ENCODE measurements around the gene PBX1.

PBX1 gene

GRCh38 chr1:164706606-164706987 lies 147.6 kb downstream of the PBX1 start:
- Histone ChIP-seq H3K36me3 (ENCODE audit: control insufficient read depth in 1 of 2, insufficient read depth in 2 of 2, low read length in 2 of 2) (no peaks in the 10 kb centered on the region), H3K9me3 (ENCODE audit: control insufficient read depth in 1 of 2, low read length in 2 of 2) (no peaks in the 10 kb centered on the region), H3K4me3 (ENCODE audit: low read depth in 1 of 2, low read length in 2 of 2) (no peak overlapping the region), H3K27ac (ENCODE audit: low read length) (peak overlapping the region; percentile 58), H3K27me3 (ENCODE audit: low read depth, low read length) (no peaks in the 10 kb centered on the region), H3K4me1 (ENCODE audit: control insufficient read depth in 1 of 2, insufficient read depth in 2 of 2, low read length in 2 of 2) (peaks cover 25 to 38% of the 10 kb centered on the region in 2 donors)

- peaks cover 31 to 49% of the 10 kb centered on the region in 2 donors for H3K4me1 ChIP-seq (ENCODE audit: control insufficient read depth in 1 of 2, insufficient read depth in 2 of 2, low read length in 2 of 2)
Measured at GRCh38 chr1:164707868-164708331, 148.9 kb downstream of the PBX1 start.

GRCh38 chr1:164708596-164708995 lies 149.6 kb downstream of the PBX1 start:
- Histone ChIP-seq H3K36me3 (ENCODE audit: control insufficient read depth in 1 of 2, insufficient read depth in 2 of 2, low read length in 2 of 2) (no peaks in the 10 kb centered on the region), H3K4me1 (ENCODE audit: control insufficient read depth in 1 of 2, insufficient read depth in 2 of 2, low read length in 2 of 2) (peaks cover 38 to 52% of the 10 kb centered on the region in 2 donors), H3K27me3 (ENCODE audit: low read depth, low read length) (no peaks in the 10 kb centered on the region), H3K27ac (ENCODE audit: low read length) (no peak overlapping the region), H3K4me3 (ENCODE audit: low read depth in 1 of 2, low read length in 2 of 2) (no peak overlapping the region), H3K9me3 (ENCODE audit: control insufficient read depth in 1 of 2, low read length in 2 of 2) (no peaks in the 10 kb centered on the region)

More at GRCh38 chr1:164707868-164708331, 148.9 kb downstream of the PBX1 start:
- Histone ChIP-seq H3K9me3 (ENCODE audit: control insufficient read depth in 1 of 2, low read length in 2 of 2) (no peaks in the 10 kb centered on the region), H3K27ac (ENCODE audit: low read length) (peak overlapping the region; percentile 58), H3K36me3 (ENCODE audit: control insufficient read depth in 1 of 2, insufficient read depth in 2 of 2, low read length in 2 of 2) (no peaks in the 10 kb centered on the region), H3K4me3 (ENCODE audit: low read depth in 1 of 2, low read length in 2 of 2) (no peak overlapping the region), H3K27me3 (ENCODE audit: low read depth, low read length) (no peaks in the 10 kb centered on the region)

GRCh38 chr1:164709126-164709525 lies 150.1 kb downstream of the PBX1 start:
- no peak overlapping the region for H3K27ac ChIP-seq (ENCODE audit: low read length)
- no peaks in the 10 kb centered on the region for H3K36me3 ChIP-seq (ENCODE audit: control insufficient read depth in 1 of 2, insufficient read depth in 2 of 2, low read length in 2 of 2)
- H3K4me3 ChIP-seq (ENCODE audit: low read depth in 1 of 2, low read length in 2 of 2), result no peak overlapping the region
- no peaks in the 10 kb centered on the region for H3K27me3 ChIP-seq (ENCODE audit: low read depth, low read length)
- H3K4me1 ChIP-seq (ENCODE audit: control insufficient read depth in 1 of 2, insufficient read depth in 2 of 2, low read length in 2 of 2), result peaks cover 40 to 47% of the 10 kb centered on the region in 2 donors
- H3K9me3 ChIP-seq (ENCODE audit: control insufficient read depth in 1 of 2, low read length in 2 of 2), result no peaks in the 10 kb centered on the region

GRCh38 chr1:164709541-164710278 lies 150.7 kb downstream of the PBX1 start:
- Histone ChIP-seq H3K36me3 (ENCODE audit: control insufficient read depth in 1 of 2, insufficient read depth in 2 of 2, low read length in 2 of 2) (no peaks in the 10 kb centered on the region), H3K4me1 (ENCODE audit: control insufficient read depth in 1 of 2, insufficient read depth in 2 of 2, low read length in 2 of 2) (peaks cover 40 to 46% of the 10 kb centered on the region in 2 donors), H3K9me3 (ENCODE audit: control insufficient read depth in 1 of 2, low read length in 2 of 2) (no peaks in the 10 kb centered on the region), H3K27me3 (ENCODE audit: low read depth, low read length) (no peaks in the 10 kb centered on the region), H3K4me3 (ENCODE audit: low read depth in 1 of 2, low read length in 2 of 2) (no peak overlapping the region), H3K27ac (ENCODE audit: low read length) (no peak overlapping the region)

- Histone ChIP-seq H3K9me3 (ENCODE audit: control insufficient read depth in 1 of 2, low read length in 2 of 2) (no peaks in the 10 kb centered on the region), H3K27ac (ENCODE audit: low read length) (peak overlapping the region; percentile 58), H3K4me3 (ENCODE audit: low read depth in 1 of 2, low read length in 2 of 2) (peak overlapping the region; percentile 13 to 15), H3K36me3 (ENCODE audit: control insufficient read depth in 1 of 2, insufficient read depth in 2 of 2, low read length in 2 of 2) (no peaks in the 10 kb centered on the region), H3K4me1 (ENCODE audit: control insufficient read depth in 1 of 2, insufficient read depth in 2 of 2, low read length in 2 of 2) (peaks cover 25 to 47% of the 10 kb centered on the region in 2 donors), H3K27me3 (ENCODE audit: low read depth, low read length) (no peaks in the 10 kb centered on the region)
Measured at GRCh38 chr1:164712131-164713036, 153.4 kb downstream of the PBX1 start.

- Histone ChIP-seq H3K27ac (ENCODE audit: low read length) (peak overlapping the region; percentile 18), H3K4me1 (ENCODE audit: control insufficient read depth in 1 of 2, insufficient read depth in 2 of 2, low read length in 2 of 2) (peaks cover 18 to 41% of the 10 kb centered on the region in 2 donors), H3K36me3 (ENCODE audit: control insufficient read depth in 1 of 2, insufficient read depth in 2 of 2, low read length in 2 of 2) (no peaks in the 10 kb centered on the region), H3K9me3 (ENCODE audit: control insufficient read depth in 1 of 2, low read length in 2 of 2) (no peaks in the 10 kb centered on the region), H3K4me3 (ENCODE audit: low read depth in 1 of 2, low read length in 2 of 2) (no peak overlapping the region), H3K27me3 (ENCODE audit: low read depth, low read length) (no peaks in the 10 kb centered on the region)
Measured at GRCh38 chr1:164713456-164714207, 154.6 kb downstream of the PBX1 start.

GRCh38 chr1:164716992-164717703 lies 158.2 kb downstream of the PBX1 start:
- Histone ChIP-seq H3K4me3 (ENCODE audit: low read depth in 1 of 2, low read length in 2 of 2) (no peak overlapping the region), H3K27me3 (ENCODE audit: low read depth, low read length) (no peaks in the 10 kb centered on the region), H3K4me1 (ENCODE audit: control insufficient read depth in 1 of 2, insufficient read depth in 2 of 2, low read length in 2 of 2) (peaks cover 15 to 57% of the 10 kb centered on the region in 2 donors), H3K36me3 (ENCODE audit: control insufficient read depth in 1 of 2, insufficient read depth in 2 of 2, low read length in 2 of 2) (no peaks in the 10 kb centered on the region), H3K27ac (ENCODE audit: low read length) (no peak overlapping the region), H3K9me3 (ENCODE audit: control insufficient read depth in 1 of 2, low read length in 2 of 2) (no peaks in the 10 kb centered on the region)

GRCh38 chr1:164718821-164719220 lies 159.8 kb downstream of the PBX1 start:
- H3K36me3 ChIP-seq (ENCODE audit: control insufficient read depth in 1 of 2, insufficient read depth in 2 of 2, low read length in 2 of 2), result no peaks in the 10 kb centered on the region
- no peaks in the 10 kb centered on the region for H3K27me3 ChIP-seq (ENCODE audit: low read depth, low read length)
- no peaks in the 10 kb centered on the region for H3K9me3 ChIP-seq (ENCODE audit: control insufficient read depth in 1 of 2, low read length in 2 of 2)
- peaks cover 12 to 59% of the 10 kb centered on the region in 2 donors for H3K4me1 ChIP-seq (ENCODE audit: control insufficient read depth in 1 of 2, insufficient read depth in 2 of 2, low read length in 2 of 2)
- H3K27ac ChIP-seq (ENCODE audit: low read length), result no peak overlapping the region
- no peak overlapping the region for H3K4me3 ChIP-seq (ENCODE audit: low read depth in 1 of 2, low read length in 2 of 2)

- Histone ChIP-seq H3K27ac (ENCODE audit: low read length) (no peak overlapping the region), H3K27me3 (ENCODE audit: low read depth, low read length) (no peaks in the 10 kb centered on the region)
Measured at GRCh38 chr1:164719676-164720439, 160.9 kb downstream of the PBX1 start.

More at GRCh38 chr1:164719676-164720439, 160.9 kb downstream of the PBX1 start:
- H3K9me3 ChIP-seq (ENCODE audit: control insufficient read depth in 1 of 2, low read length in 2 of 2), result no peaks in the 10 kb centered on the region
- peaks cover 12 to 69% of the 10 kb centered on the region in 2 donors for H3K4me1 ChIP-seq (ENCODE audit: control insufficient read depth in 1 of 2, insufficient read depth in 2 of 2, low read length in 2 of 2)
- no peaks in the 10 kb centered on the region for H3K36me3 ChIP-seq (ENCODE audit: control insufficient read depth in 1 of 2, insufficient read depth in 2 of 2, low read length in 2 of 2)
- H3K4me3 ChIP-seq (ENCODE audit: low read depth in 1 of 2, low read length in 2 of 2), result no peak overlapping the region
